GM12864 (cell line): ENCODE measurements around the gene TMCC2.

Experiments
- DNase-seq: peaks from one replicate; pipeline ENCODE4 v3.0.0-alpha.2; 2011; ENCODE audit warnings: low read depth
- H3K4me3 ChIP-seq: 2 replicates; pipeline ENCODE4 v1.5.1; 2011; ENCODE audit warnings: mild to moderate bottlenecking, low read depth, low read length, control low read depth
- TF ChIP-seq, protein P1 (sequence below): IDR thresholded peaks from 2 replicates; pipeline ENCODE4 v1.5.1; 2011; ENCODE audit warnings: low read depth, mild to moderate bottlenecking, moderate library complexity, low read length, control low read depth, inconsistent platforms; ENCODE audit errors: missing control alignments

TMCC2 gene

GRCh38 chr1:205239078-205239477, 11.3 kb downstream of the TMCC2 start:
- TF ChIP-seq, protein P1, sequence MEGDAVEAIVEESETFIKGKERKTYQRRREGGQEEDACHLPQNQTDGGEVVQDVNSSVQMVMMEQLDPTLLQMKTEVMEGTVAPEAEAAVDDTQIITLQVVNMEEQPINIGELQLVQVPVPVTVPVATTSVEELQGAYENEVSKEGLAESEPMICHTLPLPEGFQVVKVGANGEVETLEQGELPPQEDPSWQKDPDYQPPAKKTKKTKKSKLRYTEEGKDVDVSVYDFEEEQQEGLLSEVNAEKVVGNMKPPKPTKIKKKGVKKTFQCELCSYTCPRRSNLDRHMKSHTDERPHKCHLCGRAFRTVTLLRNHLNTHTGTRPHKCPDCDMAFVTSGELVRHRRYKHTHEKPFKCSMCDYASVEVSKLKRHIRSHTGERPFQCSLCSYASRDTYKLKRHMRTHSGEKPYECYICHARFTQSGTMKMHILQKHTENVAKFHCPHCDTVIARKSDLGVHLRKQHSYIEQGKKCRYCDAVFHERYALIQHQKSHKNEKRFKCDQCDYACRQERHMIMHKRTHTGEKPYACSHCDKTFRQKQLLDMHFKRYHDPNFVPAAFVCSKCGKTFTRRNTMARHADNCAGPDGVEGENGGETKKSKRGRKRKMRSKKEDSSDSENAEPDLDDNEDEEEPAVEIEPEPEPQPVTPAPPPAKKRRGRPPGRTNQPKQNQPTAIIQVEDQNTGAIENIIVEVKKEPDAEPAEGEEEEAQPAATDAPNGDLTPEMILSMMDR, result no peak
- DNase-seq, result no peak

DNA sequence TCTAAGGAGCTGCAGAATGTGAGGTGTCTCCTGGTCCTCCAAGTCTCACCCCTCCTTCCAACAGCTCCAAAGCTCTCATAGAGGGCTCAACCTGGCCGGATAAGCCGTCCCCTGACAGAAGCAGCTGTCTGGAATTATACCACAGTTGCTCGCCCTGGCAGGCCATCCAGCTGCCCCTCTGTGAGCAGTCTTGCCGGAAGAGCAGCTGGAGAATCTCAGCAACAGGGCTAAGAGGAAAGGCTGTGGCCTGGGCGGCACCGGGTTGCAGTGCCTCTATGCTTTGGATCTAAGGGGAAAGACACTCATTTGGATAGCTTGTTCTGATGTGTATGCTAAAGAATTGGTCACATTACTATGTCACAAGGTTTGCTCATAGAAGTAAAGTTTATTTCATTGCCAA, 12.4 kb downstream of the TMCC2 start:
- no peak overlapping the region for H3K4me3 ChIP-seq
- TF ChIP-seq, protein P1, result no peak
- DNase-seq, result no peak

More at GRCh38 chr1:205239078-205239477, 11.3 kb downstream of the TMCC2 start:
- H3K4me3 ChIP-seq, result no peak overlapping the region

DNA sequence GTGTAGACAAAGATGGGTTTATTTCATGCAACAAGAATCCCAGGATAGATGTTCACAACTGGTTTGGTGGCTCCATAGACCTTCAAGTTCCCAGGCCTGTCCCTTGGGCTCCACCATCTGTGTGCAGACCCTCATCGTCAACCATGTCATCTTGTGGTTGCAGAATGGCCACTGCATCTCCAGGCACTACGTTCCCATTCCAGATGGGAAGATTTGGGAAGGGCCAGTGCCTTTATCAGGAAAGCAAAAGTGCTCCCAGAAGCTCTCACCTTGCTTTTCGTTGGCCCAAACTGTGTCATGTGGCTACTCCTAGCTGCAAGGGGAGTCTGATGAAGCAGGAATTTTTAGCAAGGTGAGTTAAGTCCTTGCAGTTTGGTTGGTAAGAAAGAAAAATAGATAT, 12.8 kb downstream of the TMCC2 start:
- TF ChIP-seq, protein P1, result no peak
- no peak for DNase-seq

DNA sequence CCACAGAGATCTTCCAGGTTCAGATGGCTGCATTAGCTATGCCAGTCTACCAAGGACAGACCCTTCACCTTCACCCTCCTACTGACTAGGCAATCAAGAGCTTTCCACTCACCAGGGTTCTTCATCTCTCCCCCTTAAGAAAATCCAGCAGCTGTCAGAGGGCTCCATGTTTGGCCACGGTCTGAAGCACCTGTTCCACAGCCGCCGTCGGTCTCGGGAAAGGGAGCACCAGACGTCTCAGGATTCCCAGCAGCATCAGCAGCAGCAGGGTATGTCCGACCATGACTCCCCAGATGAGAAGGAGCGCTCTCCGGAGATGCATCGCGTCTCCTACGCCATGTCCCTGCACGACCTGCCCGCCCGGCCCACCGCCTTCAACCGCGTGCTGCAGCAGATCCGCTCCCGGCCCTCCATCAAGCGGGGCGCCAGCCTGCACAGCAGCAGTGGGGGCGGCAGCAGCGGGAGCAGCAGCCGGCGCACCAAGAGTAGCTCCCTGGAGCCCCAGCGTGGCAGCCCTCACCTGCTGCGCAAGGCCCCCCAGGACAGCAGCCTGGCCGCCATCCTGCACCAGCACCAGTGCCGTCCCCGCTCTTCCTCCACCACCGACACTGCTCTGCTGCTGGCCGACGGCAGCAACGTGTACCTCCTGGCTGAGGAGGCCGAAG, 13.8 kb downstream of the TMCC2 start:
- no peak for DNase-seq
- H3K4me3 ChIP-seq, result no peak overlapping the region
- TF ChIP-seq, protein P1, result no peak

More for the DNA sequence above, 12.8 kb downstream of the TMCC2 start:
- no peak overlapping the region for H3K4me3 ChIP-seq

- TF ChIP-seq, protein P1, result no peak
- DNase-seq, result no peak
- no peak overlapping the region for H3K4me3 ChIP-seq
These were observed 15.8 kb downstream of the TMCC2 start for GRCh38 chr1:205243350-205244191.

GRCh38 chr1:205244384-205244783, 16.6 kb downstream of the TMCC2 start:
- H3K4me3 ChIP-seq, result no peak overlapping the region
- TF ChIP-seq, protein P1, result no peak
- no peak for DNase-seq
